H7 (cell line): Measurements from ENCODE around the gene CD40. TPM values are rescaled to one million over a fixed set of nuclear protein-coding genes. Genes with fewer than 3 reads are reported as not detected.
"Not testable (repeated sequence)": the region's sequence is repeated elsewhere in the genome, so short reads cannot be mapped to it uniquely, and the experiment has no call there.

ENCODE experiments used
- DNase-seq: peaks from one replicate; pipeline ENCODE4 v3.0.0; 2012
- H3K27me3 ChIP-seq: 2 replicates; pipeline ENCODE4 v1.6.0; 2011; ENCODE audit warnings: mild to moderate bottlenecking, low read length; ENCODE audit not compliant: control insufficient read depth, insufficient read depth
- H3K36me3 ChIP-seq: replicated peaks from 2 replicates; pipeline ENCODE4 v1.5.1; 2011; ENCODE audit warnings: low read length; ENCODE audit not compliant: control insufficient read depth, insufficient read depth
- H3K4me3 ChIP-seq: 2 replicates; pipeline ENCODE4 v1.5.1; 2011; ENCODE audit warnings: low read depth, mild to moderate bottlenecking, control low read depth, low read length, moderate library complexity; ENCODE audit not compliant: insufficient read depth
- total RNA-seq: library from RNA; depleted of rRNA; stranded (reverse); fragments of >200 nt; shearing (Covaris generic); gene quantifications from 2 replicates; pipeline ENCODE4 v1.2.3, GENCODE V29; 2014

CD40 gene
- total RNA-seq, 1 experiment from 2014 or later: 8.8 TPM

GRCh38 chr20:46087161-46087560 is 31.0 kb upstream of the CD40 start:
- H3K4me3 ChIP-seq: no peak overlapping the region
- H3K36me3 ChIP-seq: no peaks in the 10 kb centered on the region; the same call in 1 of the 2 replicates
- no peak for DNase-seq

DNA sequence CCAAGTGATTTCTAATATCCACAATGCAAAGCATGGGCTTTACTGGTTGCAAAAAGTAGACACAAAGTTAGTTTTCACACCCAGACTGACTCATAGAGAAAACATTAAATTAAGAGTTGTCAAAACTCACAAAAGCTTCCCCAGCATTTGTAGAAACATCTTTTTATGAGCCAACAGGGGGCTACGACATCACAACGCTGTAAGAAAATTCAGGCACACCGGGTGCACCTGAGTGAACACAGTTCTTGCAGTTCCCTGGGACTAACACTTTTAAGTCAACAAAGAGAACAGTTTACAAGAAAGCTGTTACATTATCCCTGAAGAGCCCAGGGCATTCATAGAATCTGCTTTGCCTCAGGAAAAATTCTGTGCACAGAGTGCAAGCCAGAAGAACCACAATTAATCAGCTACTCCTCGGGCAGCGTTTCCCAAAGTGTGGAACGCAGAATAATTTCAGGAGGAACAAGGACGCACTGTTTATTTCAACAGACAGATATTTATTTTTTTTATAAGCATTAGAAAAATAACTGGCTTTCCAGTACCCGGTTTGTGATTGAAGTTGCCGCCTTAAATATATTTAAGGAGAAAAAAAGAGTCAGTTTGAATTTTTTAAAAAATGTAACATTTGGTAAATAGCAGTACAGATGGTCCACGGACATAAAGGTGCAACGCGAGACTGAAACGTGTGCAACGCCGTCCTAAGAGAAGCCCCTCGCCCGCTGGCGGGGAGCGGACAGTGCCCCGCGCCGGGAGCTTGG is 29.5 kb upstream of the CD40 start:
- DNase-seq: no peak
- peak overlapping the region; percentile 95 for H3K4me3 ChIP-seq
- no peaks in the 10 kb centered on the region for H3K27me3 ChIP-seq
- no peaks in the 10 kb centered on the region; the same call in 1 of the 2 replicates for H3K36me3 ChIP-seq

More at GRCh38 chr20:46087161-46087560, 31.0 kb upstream of the CD40 start:
- H3K27me3 ChIP-seq: no peaks in the 10 kb centered on the region

DNA sequence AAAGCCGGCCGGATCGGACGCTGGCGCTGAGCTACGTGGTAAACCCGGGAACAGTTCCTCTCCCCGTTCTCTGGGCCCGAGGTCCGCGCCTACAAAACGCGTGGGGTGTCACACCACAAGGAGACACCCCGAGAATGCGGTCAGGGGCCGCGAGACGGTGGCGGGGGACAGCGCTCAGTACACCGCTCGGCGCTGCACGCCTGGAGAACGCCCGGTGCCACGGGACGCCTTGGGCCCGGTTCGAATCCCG is 29.0 kb upstream of the CD40 start:
- Histone ChIP-seq H3K36me3 (no peaks in the 10 kb centered on the region; the same call in 1 of the 2 replicates), H3K4me3 (peak overlapping the region; percentile 95), H3K27me3 (no peaks in the 10 kb centered on the region)
- DNase-seq: no peak

DNA sequence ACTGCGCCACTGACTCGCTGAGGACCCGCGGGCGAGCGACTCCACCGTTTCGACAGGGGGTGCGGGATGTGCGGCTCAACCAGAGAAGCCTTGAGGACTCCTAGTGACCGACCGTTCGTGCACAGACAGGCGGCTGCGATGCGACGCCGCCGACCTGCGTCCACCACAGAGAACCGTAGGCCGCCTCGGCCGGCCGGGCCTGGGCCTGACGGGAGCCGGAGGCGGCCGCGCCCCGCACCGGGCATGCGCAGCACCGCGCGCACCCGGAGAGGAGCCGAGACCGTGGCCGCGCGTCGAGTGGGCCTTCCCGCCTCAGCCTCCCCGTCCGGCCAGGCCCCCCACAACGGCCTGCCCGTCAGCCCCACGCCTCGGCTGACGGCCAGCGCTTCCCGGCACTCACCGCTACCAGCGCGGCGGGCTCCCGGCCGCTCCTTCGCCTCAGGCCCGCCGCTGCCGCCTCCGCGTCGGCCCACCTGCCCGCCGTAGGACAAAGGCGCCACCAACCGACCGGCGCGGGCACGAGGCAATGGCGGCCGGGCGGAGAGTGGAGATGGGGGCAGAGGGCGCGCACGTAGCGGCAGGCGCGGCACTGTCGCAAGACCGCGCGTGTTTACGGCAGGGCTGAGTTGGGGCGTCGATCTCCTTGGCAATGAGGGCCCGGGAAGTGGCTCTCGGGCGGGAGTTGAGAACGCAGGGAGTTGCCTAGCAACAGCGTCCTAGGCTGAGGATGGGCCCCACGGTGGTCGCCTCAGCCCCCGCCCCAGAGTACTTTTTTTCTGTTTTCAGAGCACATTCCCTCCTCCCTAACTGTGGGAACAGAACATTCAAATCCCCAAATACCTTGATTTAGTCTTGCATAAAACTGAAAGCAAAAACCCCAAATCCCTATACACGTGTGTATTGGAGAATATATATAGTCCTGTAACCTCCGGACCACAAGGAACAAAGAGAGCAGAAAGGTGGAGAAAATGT is 28.4 kb upstream of the CD40 start, which contains the start of gene NCOA5:
Gene NCOA5 (minus strand): TSS at position 546 of the 972 bp plus-strand sequence. CDS start 10,538 bp downstream, outside the sequence.
- no peaks in the 10 kb centered on the region; the same call in 1 of the 2 replicates for H3K36me3 ChIP-seq
- no peaks in the 10 kb centered on the region for H3K27me3 ChIP-seq
- peak within 1 kb of the TSS; percentile 95 for H3K4me3 ChIP-seq
- peak; percentile 97 for DNase-seq

- not testable (repeated sequence) for H3K36me3 ChIP-seq, H3K27me3 ChIP-seq, DNase-seq
- H3K4me3 ChIP-seq: peak overlapping the region; percentile 20; the same call in 1 of the 2 replicates
These were observed 26.2 kb upstream of the CD40 start for GRCh38 chr20:46091622-46092535.

GRCh38 chr20:46093531-46093930 is 24.6 kb upstream of the CD40 start:
- Histone ChIP-seq H3K4me3 (no peak overlapping the region), H3K36me3 (no peaks in the 10 kb centered on the region), H3K27me3 (no peaks in the 10 kb centered on the region; the same call in 1 of the 2 replicates)
- DNase-seq: no peak

GRCh38 chr20:46099491-46100287 is 18.4 kb upstream of the CD40 start:
- H3K36me3 ChIP-seq: no peaks in the 10 kb centered on the region
- peak; percentile 81 for DNase-seq
- no peak overlapping the region for H3K4me3 ChIP-seq
- H3K27me3 ChIP-seq: peaks cover 5% of the 10 kb centered on the region; the same call in 1 of the 2 replicates

DNA sequence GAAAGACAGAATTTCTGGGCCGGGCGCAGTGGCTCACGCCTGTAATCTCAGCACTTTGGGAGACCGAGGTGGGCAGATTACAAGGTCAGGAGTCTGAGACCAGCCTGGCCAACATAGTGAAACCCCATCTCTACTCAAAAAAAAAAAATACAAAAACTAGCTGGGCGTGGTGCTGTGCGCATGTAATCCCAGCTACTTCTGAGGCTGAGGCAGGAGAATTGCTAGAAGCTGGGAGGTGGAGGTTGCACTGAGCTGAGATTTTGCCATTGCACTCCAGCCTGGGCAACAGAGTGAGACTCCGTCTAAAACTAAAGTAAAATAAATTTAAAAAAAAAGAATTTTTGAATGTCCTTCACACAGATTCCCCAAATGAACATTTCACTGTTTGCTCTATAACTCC is 17.7 kb upstream of the CD40 start:
- not testable (repeated sequence) for H3K27me3 ChIP-seq, H3K36me3 ChIP-seq, H3K4me3 ChIP-seq, DNase-seq

DNA sequence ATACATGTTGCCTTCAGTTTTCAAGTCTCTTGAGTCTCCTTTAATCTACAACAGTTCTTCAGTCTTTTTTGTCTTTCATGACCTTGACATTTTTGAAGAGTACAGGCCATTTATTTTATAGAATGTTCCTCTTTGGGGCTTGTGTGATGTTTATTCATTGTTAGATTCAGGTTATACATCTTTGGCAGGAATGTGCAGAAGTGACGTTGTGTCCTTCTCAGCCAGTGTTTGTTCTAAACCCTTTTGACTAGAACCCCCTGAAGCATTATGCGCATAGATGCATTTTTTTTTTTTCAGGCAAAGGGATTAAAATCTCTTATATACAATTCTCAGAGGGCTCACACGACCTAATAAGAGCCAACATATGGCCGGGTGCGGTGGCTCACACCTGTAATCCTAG is 17.1 kb upstream of the CD40 start:
- H3K36me3 ChIP-seq: no peaks in the 10 kb centered on the region
- no peak for DNase-seq
- H3K27me3 ChIP-seq: peaks cover 5% of the 10 kb centered on the region; the same call in 1 of the 2 replicates
- H3K4me3 ChIP-seq: no peak overlapping the region

- no peak for DNase-seq
- Histone ChIP-seq H3K36me3 (no peaks in the 10 kb centered on the region), H3K27me3 (peaks cover 5% of the 10 kb centered on the region; the same call in 1 of the 2 replicates), H3K4me3 (no peak overlapping the region)
These were observed 16.2 kb upstream of the CD40 start for GRCh38 chr20:46101957-46102356.

GRCh38 chr20:46102940-46103339 is 15.2 kb upstream of the CD40 start:
- Histone ChIP-seq H3K36me3 (no peaks in the 10 kb centered on the region), H3K27me3 (peaks cover 7% of the 10 kb centered on the region; the same call in 1 of the 2 replicates), H3K4me3 (no peak overlapping the region)
- DNase-seq: no peak

GRCh38 chr20:46104262-46104661 is 13.9 kb upstream of the CD40 start:
- peaks cover 5% of the 10 kb centered on the region; the same call in 1 of the 2 replicates for H3K27me3 ChIP-seq
- no peaks in the 10 kb centered on the region for H3K36me3 ChIP-seq
- no peak for DNase-seq

DNA sequence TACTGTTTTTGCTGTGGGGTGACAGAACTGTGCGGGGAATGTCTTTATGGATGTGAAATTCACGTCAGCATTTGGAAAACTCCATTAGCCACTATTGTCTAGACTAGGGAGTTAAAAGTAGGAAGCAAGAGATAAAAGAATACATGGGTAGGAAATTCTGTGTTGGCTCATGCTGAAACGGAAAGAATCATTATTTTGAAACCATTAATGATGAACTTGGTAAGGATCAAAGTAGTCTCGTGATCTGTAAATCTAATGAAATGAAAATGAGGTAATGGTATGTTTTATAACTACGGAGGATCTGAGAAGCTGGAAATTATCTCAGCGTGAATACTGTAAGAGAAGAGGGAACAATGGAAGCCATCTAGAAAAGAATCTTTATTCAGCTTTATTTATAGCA is 11.1 kb upstream of the CD40 start:
- no peaks in the 10 kb centered on the region for H3K36me3 ChIP-seq
- DNase-seq: no peak
- H3K4me3 ChIP-seq: no peak overlapping the region
- peaks cover 7% of the 10 kb centered on the region for H3K27me3 ChIP-seq

More at GRCh38 chr20:46104262-46104661, 13.9 kb upstream of the CD40 start:
- no peak overlapping the region for H3K4me3 ChIP-seq
